ENCODE data around the gene ZBTB1. TPM values are rescaled to one million over a fixed set of nuclear protein-coding genes. Genes with fewer than 3 reads are reported as not detected.
A peak's percentile ranks its signal among the peaks of the same experiment; 100 is the strongest.
"Not testable (repeated sequence)": the region's sequence is repeated elsewhere in the genome, so short reads cannot be mapped to it uniquely, and the experiment has no call there.

ZBTB1 gene
- total RNA-seq, 1 donor from 2014 or later = 16.5 TPM

DNA sequence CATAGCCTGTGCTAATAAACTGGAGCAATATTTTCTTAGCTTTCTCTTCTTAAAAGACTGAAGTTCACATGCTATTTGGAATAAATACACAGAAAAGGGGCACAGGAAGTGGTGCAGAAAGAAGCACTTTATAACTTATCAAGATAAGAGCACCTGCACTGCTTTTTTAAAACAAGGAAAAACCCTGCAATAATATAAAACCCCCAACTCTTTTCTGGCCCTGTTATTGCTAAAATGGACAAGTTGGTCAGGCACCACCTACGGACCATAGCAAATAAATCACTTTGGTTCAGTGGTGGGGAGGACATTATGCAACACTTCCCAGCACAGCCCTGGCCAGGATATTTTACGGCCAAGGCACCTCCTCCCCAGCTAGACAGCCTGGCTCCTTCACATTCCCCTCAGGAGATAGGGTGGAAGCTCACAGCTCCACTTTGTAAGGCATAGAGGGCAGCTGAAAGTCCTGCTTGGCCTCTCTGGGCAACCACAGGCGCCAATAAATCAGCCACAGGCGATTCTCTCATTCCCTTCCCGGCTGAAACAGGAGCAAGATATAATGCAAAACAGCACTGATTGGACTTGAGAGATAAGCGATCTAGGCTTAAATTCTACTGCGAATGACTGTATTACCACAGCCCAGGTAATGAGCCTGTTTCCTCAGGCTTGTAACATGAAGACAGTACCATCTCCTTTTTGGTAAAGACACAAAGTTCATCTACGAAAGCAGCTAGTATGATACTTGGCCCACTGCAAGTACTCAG is 3.0 kb upstream of the ZBTB1 start:
- ATAC-seq = no peak

DNA sequence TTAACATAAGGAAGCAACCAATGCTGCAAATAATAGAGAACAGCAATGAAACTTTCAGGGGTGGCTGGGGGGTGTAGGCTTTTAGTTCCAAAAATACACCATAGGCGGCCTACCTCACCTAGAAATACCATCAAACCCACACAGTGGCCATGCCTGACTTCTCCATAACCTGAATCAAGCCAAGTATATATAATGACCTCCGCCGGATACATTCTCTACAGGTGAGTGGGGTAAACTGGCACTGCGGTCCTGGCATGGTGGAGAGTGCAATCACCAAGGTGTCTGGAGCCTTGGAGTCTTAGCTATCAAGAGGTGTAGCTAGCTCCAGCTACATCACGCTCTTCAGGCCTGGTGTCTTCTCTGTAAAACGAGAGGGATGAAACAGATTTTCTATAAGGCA is 2.1 kb upstream of the ZBTB1 start:
- no peak for ATAC-seq

GRCh38 chr14:64502887-64503433 is 1.6 kb upstream of the ZBTB1 start:
- peak; percentile 34 for ATAC-seq

DNA sequence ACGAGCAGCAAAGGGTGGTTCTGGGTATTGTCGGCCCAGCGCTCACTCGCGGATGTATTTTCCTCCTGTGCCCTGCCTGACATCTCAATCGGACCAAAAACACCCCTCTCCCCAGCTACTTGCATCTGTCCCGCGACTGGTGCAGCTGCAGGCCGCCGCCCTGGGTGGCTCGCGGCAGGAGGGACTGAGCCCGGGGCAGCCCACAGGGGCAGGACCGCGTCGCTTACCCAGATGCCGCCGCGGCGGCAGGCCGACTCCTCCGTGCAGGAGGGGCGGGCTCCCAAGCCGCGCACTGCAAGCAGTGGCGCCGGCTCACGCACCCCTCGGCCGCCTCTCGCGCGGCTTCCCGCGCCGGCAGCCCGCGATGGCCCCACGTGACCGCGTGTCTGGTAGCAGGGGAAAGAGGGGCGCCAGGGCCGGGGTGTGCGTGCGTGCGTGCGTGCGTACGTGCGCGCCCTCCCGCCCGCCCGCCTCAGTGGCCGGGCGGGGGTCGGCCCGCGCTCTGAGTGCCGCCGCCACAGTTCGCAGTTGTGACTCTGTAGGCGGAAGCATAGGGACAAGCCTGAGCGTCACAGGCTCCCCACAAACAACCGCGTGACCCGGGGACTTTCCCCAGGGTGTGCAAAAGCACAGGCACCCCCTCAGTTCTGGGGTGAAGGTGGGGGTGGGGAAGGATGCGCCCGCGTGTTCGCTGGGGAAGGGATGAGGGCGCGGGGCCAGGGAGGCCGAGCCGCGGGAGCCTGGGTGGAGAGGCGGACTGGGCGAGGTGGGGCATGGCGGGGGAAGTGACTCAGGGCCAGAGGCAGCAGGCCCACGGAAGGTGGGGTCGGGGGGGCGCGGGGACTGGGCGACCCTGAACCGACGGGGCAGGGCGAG is 898 bp upstream of the ZBTB1 start, which contains the start of gene ZBTB25:
Gene ZBTB25, minus strand, starts transcription at position 405 of the 876 bp plus-strand sequence. CDS start 13,305 bp downstream, outside the sequence.
- ATAC-seq = peak; percentile 87

DNA sequence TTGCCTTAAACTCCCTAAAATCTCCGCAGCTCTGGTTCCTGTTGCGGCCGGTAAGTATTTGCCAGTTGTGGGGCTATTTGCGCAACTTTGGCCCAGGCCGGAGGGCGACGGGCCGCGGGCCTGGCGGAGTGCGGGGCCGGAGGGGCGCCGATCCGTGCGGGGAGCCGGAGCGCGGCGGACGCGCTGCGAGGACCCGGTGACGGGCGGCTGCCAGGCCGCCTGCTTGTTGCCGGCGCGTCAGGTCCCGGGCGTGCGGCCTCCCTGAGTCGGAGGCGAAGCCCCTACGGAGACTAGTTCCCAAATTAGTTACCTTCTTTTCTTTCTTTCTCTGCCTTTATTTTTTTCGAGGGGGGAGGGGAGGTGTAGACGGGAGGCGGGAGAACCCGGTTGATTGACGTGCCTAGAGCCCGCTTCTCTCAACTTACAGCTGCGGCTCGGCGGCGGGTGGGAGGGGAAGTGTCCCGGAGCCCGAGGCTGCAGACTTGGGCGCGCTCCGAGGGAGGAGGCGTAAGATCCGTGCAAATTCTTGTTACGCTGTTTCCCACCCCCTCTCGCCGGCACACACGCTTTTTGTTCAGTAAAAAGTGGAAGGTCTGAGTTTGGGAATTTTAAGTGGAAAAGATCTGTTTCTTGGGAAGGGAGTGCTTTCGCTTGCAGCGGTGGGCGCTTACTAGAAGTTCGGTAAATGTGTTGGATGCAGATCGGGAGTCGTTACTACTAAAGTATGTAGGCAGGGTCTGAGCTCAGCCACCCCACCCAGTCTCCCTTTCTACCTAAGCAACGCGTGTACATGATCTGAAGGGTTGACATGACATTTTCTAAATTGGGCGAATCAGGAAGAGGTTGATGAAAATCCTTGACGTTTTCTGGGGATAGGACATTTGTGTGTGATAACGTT is 576 bp downstream of the ZBTB1 start:
- ATAC-seq = peak; percentile 56

- no peak for ATAC-seq
Measured at GRCh38 chr14:64506721-64507120, 2.2 kb downstream of the ZBTB1 start.

GRCh38 chr14:64507376-64508156 is 3.0 kb downstream of the ZBTB1 start:
- no peak for ATAC-seq

DNA sequence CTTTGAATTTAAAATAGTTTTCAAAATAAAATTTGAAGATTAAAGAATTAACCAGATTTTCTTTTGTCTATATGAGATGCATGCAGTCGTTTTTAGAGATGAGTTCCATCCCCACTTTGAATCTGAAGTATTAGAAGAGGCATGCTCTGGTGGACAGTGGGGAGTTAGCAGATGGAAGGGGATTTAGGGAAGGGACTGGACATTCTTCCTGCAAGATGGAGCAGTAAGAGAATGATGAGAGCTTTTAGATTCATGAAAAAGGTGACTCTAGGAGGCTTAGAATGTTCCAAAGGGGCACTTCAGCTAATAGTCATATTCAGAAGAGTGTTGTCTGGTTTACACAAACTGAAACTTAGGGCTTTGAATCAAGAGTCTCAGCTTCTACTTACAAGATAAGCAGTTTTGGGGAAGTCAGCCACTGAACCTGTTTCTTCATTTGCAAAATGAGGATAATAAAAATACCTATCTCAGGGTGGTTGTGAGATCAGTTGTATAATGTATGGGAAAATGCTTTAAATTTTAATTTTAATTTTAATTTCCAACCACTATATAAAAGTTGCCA is 3.7 kb downstream of the ZBTB1 start:
- no peak for ATAC-seq

DNA sequence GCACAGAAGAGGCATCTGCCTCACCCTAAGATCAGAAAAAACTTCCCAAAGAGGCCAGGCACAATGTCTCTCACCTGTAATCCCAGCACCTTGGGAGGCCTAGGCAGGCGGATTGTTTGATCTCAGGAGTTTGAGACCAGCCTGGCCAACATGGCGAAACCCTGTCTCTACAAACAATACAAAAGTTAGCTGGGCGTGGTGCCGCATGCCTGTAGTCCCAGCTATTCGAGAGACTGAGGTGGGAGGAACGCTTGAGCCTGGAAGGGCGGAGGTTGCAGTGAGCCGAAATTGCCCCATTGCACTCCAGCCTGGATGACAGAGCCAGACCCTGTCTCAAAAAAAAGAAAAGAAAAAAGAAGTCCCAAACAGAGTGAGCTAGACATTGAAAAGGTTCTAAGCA is 4.5 kb downstream of the ZBTB1 start:
- ATAC-seq = no peak

DNA sequence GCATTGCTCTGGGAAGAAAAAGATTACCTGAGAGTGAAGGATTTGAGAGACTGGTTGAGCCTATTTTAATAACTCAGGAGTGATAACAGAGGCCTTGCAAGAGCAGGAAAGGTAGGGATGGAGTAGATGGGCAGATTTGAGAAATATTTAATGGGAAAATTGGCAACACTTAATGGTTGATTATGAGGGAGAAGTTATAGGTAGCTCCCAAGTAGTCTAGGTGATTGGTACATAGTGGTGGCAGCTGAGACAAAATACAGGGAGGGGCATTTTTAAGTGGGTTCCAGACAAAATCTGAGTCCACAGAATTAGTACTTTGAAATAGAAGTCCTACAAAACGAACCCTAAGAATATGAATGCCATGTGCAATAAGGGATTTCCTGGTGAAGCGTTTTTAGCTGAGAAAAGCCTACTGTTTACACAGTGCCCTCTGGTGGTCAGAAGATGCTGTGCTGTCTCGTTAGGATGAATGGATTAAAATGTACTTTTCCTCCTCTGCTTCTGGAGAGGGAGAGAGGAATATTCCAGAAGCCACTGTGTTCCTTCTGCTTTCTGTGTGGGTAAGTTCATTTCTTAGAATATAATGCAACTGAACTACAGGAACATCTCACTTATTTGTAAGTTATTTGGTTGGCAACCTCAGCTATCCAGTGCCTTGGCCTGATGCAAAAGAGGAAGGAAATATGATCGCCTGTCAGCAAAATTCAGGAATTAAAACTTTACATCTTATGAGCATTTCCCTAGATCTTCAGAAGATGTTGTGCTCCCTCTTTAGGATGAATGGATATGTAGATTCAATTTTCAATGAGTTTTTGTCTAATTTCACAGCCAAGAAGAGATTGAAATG is 6.5 kb downstream of the ZBTB1 start:
- peak; percentile 61 for ATAC-seq

DNA sequence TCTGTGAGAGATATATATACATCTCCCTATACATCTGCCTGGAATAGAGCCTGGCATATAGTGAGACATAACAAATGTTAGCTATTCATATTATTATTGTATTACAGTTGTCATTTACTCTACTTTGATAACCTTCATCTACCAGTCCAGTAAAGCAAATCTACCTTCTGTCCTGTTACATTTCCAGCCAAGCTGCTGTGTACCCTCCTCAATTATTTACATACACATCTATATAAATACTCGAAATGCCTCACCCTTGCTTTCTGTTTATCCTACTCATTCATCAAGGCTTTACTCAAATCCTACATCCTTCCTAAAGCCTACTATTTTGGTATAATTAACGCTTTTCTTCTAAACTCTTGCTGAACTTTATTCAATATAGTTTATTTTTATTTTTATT is 8.7 kb downstream of the ZBTB1 start:
- no peak for ATAC-seq

DNA sequence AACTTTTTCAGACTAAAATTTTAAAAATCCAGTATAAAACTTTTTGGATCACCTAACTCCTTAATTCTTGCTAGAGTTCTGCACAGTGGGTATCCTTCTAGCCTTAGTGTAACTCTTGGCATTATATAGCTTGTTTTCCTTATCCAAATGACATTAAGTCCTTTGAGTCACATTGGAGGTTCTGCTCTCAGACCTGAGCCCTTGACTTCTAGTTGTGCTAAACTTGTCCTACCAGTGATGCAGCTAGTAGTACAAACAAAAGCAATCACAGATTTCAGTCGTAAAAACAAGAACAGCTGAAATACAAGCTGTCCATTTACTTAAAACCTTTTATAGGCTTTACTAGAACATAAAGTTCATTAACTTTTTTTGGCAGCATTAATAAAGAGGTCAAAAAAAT is 10.5 kb downstream of the ZBTB1 start:
- peak; percentile 45 for ATAC-seq

- no peak for ATAC-seq
Measured at GRCh38 chr14:64516969-64517368, 12.4 kb downstream of the ZBTB1 start.

DNA sequence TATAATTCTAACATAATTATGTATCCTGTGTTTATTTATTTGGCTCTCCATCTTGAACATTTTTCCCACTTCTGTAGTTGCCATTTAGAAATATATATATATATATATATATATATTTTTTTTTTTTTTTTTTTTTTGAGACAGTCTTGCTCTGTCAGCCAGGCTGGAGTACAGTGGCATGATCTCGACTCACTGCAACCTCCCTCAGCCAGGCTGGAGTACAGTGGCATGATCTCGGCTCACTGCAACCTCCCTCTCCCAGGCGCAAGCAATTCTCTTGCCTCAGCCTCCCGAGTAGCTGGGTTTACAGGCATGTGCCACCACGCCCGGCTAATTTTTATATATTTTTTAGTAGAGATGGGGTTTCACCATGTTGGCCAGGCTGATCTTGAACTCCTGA is 13.1 kb downstream of the ZBTB1 start:
- not testable (repeated sequence) for ATAC-seq

DNA sequence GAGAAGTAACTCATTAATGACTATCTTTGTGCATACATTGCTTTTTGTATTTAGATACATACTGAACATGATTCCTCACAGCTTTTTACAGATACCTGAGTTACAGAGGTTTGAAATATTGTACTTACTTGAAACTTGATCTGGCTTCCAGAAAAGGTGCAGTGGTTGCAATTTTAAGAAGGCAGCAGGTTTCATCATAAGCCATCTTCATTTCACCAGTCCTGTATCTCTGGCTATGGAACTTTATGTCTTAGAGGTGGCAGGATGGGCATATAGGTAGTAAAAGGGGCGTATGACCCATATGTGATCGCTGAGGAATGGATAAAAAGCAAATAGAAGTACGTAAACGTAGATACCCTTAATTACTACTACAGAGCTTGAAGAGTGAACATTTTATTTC is 13.7 kb downstream of the ZBTB1 start:
- no peak for ATAC-seq

DNA sequence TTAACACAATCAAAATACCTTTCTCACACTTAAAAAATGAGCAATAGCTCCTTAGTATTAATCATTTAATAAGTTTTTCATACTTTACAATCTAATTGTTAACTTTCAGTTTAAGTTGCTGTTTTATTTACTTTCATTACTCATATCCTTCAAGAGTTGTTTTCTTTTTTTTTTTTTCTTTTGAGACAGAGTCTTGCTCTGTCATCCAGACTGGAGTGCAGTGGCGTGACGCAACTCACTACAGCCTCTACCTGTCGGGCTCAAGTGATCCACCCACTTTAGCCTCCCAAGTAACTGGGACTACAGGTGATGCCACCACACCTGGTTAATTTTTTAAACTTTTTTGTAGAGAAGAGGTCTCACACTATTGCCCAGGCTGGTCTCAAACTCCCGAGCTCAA is 16.1 kb downstream of the ZBTB1 start:
- ATAC-seq = peak; percentile 48

DNA sequence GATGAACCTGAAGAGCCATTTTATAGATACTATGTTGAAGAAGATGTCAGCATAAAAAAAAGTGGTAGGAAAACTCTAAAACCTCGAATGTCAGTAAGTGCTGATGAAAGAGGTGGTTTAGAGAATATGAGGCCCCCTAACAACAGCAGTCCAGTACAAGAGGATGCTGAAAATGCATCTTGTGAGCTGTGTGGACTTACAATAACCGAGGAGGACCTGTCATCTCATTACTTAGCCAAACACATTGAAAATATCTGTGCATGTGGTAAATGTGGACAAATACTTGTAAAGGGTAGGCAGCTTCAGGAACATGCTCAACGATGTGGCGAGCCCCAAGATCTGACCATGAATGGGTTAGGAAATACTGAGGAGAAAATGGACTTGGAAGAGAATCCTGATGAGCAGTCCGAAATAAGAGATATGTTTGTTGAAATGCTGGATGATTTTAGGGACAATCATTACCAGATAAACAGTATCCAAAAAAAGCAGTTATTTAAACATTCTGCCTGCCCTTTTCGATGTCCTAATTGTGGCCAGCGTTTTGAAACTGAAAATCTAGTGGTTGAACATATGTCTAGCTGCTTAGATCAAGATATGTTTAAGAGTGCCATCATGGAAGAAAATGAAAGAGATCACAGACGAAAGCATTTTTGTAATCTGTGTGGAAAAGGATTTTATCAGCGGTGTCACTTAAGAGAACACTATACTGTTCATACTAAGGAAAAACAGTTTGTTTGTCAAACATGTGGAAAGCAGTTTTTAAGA is 18.2 kb downstream of the ZBTB1 start:
- ATAC-seq = no peak

GRCh38 chr14:64525354-64525753 is 20.8 kb downstream of the ZBTB1 start:
- no peak for ATAC-seq

- no peak for ATAC-seq
Measured at GRCh38 chr14:64531567-64531966, 27.0 kb downstream of the ZBTB1 start.

Measured in esophagus mucosa (tissue), 1 donor.